ENCODE data around the gene NECTIN2. TPM values are rescaled to one million over a fixed set of nuclear protein-coding genes. Genes with fewer than 3 reads are reported as not detected.
A peak's percentile ranks its signal among the peaks of the same experiment; 100 is the strongest.

NECTIN2 gene
- total RNA-seq = 10 to 100 TPM; 56.2 to 78.2 (median 67.5) TPM

GRCh38 chr19:44845612-44846454, at the start of gene NECTIN2:
TSS of gene NECTIN2 (plus strand) at chr19:44846297. CDS start at chr19:44846526, 229 bp downstream.
- Histone ChIP-seq H3K27ac (peak within 1 kb of the TSS; percentile 97), H3K27me3 (no peaks in the 10 kb centered on the region), H3K4me1 (peaks cover 57% of the 10 kb centered on the region), H3K9me3 (no peaks in the 10 kb centered on the region), H3K36me3 (no peaks in the 10 kb centered on the region), H3K4me3 (peak within 1 kb of the TSS; percentile 100)
- DNase-seq (ENCODE audit: low spot score in 2 of 2) = peak; percentile 100
- WGBS = under 1% methylated on average over 46 of the region's 67 CpGs
- TF ChIP-seq EP300 (IDR thresholded peaks at IDR 0.05) = no peak
- peak in 1 of 3 donors; percentile 54 for TF ChIP-seq POLR2AphosphoS5 (IDR thresholded peaks at IDR 0.05)
- TF ChIP-seq POLR2A (IDR thresholded peaks at IDR 0.05) = peak in 1 of 2 donors; percentile 79
- TF ChIP-seq CTCF (IDR thresholded peaks at IDR 0.05) = peak; percentile 59 to 60

GRCh38 chr19:44796701-44797115, 49.4 kb upstream of the NECTIN2 start:
- Histone ChIP-seq H3K27ac (peak overlapping the region; percentile 29), H3K4me3 (no peak overlapping the region), H3K27me3 (no peaks in the 10 kb centered on the region), H3K9me3 (no peaks in the 10 kb centered on the region), H3K36me3 (peaks cover 24% of the 10 kb centered on the region), H3K4me1 (peaks cover 3% of the 10 kb centered on the region)
- no peak for DNase-seq (ENCODE audit: low spot score in 2 of 2)
- TF ChIP-seq EP300 (IDR thresholded peaks at IDR 0.05) = no peak
- no peak for TF ChIP-seq POLR2AphosphoS5 (IDR thresholded peaks at IDR 0.05)
- TF ChIP-seq CTCF (IDR thresholded peaks at IDR 0.05) = no peak
- WGBS = 55% methylated on average over 11 of the region's 12 CpGs

GRCh38 chr19:44799627-44800346, 46.3 kb upstream of the NECTIN2 start:
- WGBS = 78% methylated on average over 10 of the region's 10 CpGs
- no peak overlapping the region for H3K27ac ChIP-seq

GRCh38 chr19:44800461-44800860, 45.6 kb upstream of the NECTIN2 start:
- TF ChIP-seq POLR2AphosphoS5 (IDR thresholded peaks at IDR 0.05) = no peak
- peak; percentile 94 to 95 for TF ChIP-seq CTCF (IDR thresholded peaks at IDR 0.05)
- Histone ChIP-seq H3K9me3 (no peaks in the 10 kb centered on the region), H3K27ac (no peak overlapping the region), H3K4me3 (no peak overlapping the region), H3K27me3 (no peaks in the 10 kb centered on the region), H3K36me3 (peaks cover 13% of the 10 kb centered on the region), H3K4me1 (peaks cover 3% of the 10 kb centered on the region)
- no CpG with 5 or more reads among the region's 3 CpGs for WGBS
- peak; percentile 86 to 90 for DNase-seq (ENCODE audit: low spot score in 2 of 2)

More at GRCh38 chr19:44799627-44800346, 46.3 kb upstream of the NECTIN2 start:
- TF ChIP-seq POLR2A (IDR thresholded peaks at IDR 0.05) = no peak
- TF ChIP-seq CTCF (IDR thresholded peaks at IDR 0.05) = no peak
- TF ChIP-seq POLR2AphosphoS5 (IDR thresholded peaks at IDR 0.05) = no peak
- TF ChIP-seq EP300 (IDR thresholded peaks at IDR 0.05) = no peak
- DNase-seq (ENCODE audit: low spot score in 2 of 2) = no peak
- Histone ChIP-seq H3K27me3 (no peaks in the 10 kb centered on the region), H3K4me1 (peaks cover 3% of the 10 kb centered on the region), H3K9me3 (no peaks in the 10 kb centered on the region), H3K4me3 (no peak overlapping the region), H3K36me3 (peaks cover 16% of the 10 kb centered on the region)

Measured in suprapubic skin (tissue), 4 donors.